Placental epithelial cell (primary cell): ENCODE measurements around the gene CCDC80. TPM values are rescaled to one million over a fixed set of nuclear protein-coding genes. Genes with fewer than 3 reads are reported as not detected.

ENCODE experiments used
- total RNA-seq: library from RNA; depleted of rRNA; stranded (reverse); fragments of >200 nt; gene quantifications from 2 replicates; pipeline ENCODE4 v1.2.3, GENCODE V29; 2012

The CCDC80 gene, protein sequence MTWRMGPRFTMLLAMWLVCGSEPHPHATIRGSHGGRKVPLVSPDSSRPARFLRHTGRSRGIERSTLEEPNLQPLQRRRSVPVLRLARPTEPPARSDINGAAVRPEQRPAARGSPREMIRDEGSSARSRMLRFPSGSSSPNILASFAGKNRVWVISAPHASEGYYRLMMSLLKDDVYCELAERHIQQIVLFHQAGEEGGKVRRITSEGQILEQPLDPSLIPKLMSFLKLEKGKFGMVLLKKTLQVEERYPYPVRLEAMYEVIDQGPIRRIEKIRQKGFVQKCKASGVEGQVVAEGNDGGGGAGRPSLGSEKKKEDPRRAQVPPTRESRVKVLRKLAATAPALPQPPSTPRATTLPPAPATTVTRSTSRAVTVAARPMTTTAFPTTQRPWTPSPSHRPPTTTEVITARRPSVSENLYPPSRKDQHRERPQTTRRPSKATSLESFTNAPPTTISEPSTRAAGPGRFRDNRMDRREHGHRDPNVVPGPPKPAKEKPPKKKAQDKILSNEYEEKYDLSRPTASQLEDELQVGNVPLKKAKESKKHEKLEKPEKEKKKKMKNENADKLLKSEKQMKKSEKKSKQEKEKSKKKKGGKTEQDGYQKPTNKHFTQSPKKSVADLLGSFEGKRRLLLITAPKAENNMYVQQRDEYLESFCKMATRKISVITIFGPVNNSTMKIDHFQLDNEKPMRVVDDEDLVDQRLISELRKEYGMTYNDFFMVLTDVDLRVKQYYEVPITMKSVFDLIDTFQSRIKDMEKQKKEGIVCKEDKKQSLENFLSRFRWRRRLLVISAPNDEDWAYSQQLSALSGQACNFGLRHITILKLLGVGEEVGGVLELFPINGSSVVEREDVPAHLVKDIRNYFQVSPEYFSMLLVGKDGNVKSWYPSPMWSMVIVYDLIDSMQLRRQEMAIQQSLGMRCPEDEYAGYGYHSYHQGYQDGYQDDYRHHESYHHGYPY
- total RNA-seq: 1,157 and 1,789 TPM in 2 replicates

GRCh38 chr3:112640930-112641801 lies at the start of gene CCDC80:
CCDC80 (minus strand) TSS chr3:112641143; CDS start chr3:112639905, 1,238 bp downstream.

DNA sequence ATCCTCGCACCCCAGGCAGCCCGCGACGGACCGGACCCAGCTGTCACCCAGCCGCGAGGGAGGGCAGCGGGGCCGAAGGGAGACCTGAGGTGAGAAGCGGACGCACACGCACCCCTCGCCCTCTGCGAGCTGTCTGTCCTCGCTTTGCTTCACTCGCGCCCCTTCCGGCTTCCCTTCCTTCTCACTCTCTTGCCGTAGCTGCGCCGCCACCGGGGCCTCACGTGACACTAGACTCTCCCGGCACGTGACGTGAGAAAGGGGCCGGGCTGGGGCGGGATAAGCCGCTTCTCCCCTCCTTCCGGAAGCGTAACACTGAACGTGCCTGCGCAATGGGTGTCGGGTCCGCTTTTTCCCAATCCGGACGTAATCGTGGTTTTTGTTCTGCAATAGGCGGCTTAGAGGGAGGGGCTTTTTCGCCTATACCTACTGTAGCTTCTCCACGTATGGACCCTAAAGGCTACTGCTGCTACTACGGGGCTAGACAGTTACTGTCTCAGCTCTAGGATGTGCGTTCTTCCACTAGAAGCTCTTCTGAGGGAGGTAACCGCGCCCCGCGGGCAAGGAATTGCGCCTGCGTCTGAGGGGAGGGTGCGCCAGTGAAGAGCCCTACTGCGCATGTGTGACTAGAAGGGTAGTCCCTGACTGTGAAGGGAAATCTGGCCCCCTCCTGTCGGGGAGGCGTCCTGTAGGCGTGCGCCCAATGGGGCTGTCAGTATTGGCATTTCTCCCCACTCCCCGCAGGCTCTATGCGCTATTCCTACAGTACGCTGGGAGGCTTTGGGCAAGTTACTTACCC lies 79.0 kb downstream of the CCDC80 start, which contains the start of the genes ATG3 and SLC35A5:
ATG3 (minus strand) TSS at position 229 of the 796 bp plus-strand sequence. CDS start 434 bp downstream, outside the sequence.
SLC35A5 (plus strand) TSS at position 312 of the 796 bp plus-strand sequence. CDS start 1,359 bp downstream, outside the sequence.

Other genes with a start within 250 kb of the CCDC80 start
- not detected in 2 replicates for gene BTLA, start 141.7 kb downstream of the CCDC80 start, total RNA-seq
- gene ATG3, start 79.2 kb downstream of the CCDC80 start, total RNA-seq: 45.1 and 60.7 TPM in 2 replicates
- 15.3 and 37.1 TPM in 2 replicates for gene SLC35A5, start 79.1 kb downstream of the CCDC80 start, total RNA-seq
- gene CD200R1L, start 205.7 kb upstream of the CCDC80 start, total RNA-seq: not detected in 2 replicates